Panc1 (cell line): ENCODE data around the gene FBXO4.

Source experiments
- CTCF ChIP-seq: fragments of 450-650 bp; IDR thresholded peaks from 2 replicates; pipeline ENCODE4 v1.5.1; 2017; ENCODE audit warnings: mild to moderate bottlenecking
- POLR2AphosphoS5 ChIP-seq: IDR thresholded peaks from 2 replicates; pipeline ENCODE4 v1.6.1; 2012; ENCODE audit warnings: mild to moderate bottlenecking, low read depth, low read length, moderate library complexity
- REST ChIP-seq, 2 experiments: IDR thresholded peaks; 2 replicates each; pipeline ENCODE4 v1.6.1; 2011 to 2012; ENCODE audit warnings: low read depth in 2 of 2, control low read depth in 1 of 2, low read length in 1 of 2, mild to moderate bottlenecking in 1 of 2, moderate library complexity in 1 of 2; ENCODE audit not compliant: insufficient read depth in 1 of 2

DNA sequence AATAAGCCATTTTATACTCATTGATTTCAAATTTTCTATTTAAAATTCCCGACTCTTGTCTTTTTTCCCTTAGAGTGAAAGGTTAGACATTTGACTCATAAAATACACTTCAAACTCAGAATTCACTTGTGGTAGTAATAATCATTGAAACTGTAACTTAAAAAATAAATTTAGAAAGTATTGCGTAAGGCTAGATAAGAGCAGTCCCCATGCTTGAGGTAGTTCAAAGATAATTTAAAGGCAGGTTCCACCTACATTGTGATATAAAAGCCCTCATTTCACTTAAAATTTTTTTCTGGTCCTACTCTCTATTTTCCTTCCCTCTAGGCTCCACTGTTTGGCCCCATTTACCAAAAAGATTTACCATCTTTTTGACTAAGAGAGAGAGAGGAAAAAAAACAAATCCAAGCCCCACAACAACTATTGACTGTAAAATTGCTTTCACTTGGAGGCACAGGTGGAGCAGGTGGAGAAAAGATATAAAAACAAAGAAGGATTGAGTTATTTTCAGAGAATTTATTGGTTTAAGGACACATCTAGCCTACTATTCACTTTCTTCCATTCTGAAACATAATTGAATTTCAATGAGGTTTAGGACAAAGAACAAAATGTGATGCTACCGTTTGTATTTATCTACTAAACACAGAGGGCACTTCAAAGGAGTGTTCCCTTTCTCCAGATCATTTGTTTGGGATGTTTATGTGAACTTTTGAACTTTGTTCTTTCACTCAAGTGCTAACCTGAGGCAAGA is 61.0 kb downstream of the FBXO4 start:
- TF ChIP-seq CTCF (no peak), POLR2AphosphoS5 (no peak), REST (IDR thresholded peaks at IDR 0.05; ENCODE audit: insufficient read depth in 1 of 2, low read depth in 2 of 2, low read length in 1 of 2) (no peak)
